Mesenteric fat pad (tissue), 1 donor: Measurements from ENCODE around the gene YPEL3. TPM values are rescaled to one million over a fixed set of nuclear protein-coding genes. Genes with fewer than 3 reads are reported as not detected.

ENCODE experiments used
- DNase-seq: peaks from one replicate; pipeline ENCODE4 v3.0.0-alpha.2; 2020; ENCODE audit warnings: low spot score
- total RNA-seq: library from RNA; stranded (reverse); fragmentation: NEBNext Ultra II Directional; extraction: Animal tissue kit (Norgen Biotek cat#: 25700); gene quantifications from one replicate; pipeline ENCODE4 v1.2.1, GENCODE V29; 2021
- donor health status: DM: yes; HTN: yes; CAD: no.

YPEL3 gene
- total RNA-seq, 1 donor from 2014 or later, result 49.3 TPM

DNA sequence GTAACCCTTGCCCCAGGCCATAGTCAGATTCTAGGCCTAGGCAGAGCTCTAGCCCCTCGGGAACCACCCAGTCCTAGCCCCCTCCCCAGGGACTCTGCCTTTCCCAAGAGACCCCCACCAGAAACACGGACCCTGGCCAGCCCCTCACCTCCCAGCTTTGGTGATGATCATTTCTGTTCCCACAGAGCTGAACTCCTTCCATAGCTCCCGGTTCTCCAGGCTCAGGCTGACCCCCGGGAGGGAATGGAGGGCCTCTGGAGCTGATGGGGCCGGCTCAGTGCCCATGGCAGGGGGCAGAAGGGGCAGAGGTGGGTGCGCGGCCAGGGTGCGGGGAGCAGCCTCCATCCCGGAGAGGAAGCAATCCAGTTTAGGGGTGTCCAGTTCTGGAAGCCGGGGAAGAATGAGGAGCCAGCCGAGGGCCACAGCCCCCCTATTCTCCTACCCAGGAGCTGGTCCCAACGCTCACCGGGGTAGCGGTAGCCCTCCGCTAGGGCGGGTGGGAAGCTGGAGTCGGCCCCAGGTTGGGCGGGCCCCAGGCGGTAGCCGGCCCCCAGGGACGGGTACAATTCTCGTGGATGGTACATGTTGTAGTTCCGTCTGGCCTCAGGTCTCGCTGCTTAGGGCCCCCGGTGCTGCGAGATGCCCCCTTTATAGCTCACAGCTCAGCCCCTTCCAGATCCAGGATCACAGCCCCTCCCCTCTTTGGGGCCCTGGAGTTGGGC is 5.2 kb downstream of the YPEL3 start:
- no peak for DNase-seq

DNA sequence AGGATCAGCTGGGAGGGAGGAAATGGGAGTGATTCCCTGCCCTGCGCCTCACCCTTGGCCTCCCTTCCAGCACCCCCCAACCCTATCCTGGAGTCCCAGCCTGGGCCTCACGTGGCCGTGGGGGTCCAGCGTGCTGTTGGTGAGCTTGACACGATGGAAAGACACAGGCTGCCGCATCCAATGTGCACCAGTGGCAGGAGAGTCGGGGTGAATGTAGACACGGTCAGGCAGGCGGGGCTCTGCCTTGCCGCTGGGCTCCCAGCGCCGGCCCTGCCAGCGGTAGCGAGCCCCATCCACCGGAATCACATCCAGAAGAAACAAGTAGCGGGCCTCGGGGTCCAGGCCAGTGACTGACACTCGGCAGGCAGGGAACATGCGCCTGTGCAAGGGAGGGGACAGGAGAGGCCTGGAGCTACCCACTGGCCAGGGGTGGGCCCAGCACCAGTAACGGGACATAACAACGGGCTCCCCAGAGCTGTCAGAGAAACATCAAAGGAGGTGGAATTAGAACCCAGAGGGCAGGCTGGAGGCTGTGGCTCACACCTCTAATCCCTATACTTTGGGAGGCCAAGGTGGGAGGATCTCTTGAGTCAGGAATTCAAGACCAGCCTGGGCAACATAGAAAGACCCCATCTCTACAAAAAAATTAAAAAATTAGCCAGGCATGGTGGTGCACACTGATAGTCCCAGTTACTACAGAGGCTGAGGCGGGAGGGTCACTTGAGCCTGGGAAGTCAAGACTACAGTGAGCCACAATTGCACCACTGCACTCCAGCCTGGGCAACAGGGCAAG is 7.0 kb downstream of the YPEL3 start:
- DNase-seq, result no peak

DNA sequence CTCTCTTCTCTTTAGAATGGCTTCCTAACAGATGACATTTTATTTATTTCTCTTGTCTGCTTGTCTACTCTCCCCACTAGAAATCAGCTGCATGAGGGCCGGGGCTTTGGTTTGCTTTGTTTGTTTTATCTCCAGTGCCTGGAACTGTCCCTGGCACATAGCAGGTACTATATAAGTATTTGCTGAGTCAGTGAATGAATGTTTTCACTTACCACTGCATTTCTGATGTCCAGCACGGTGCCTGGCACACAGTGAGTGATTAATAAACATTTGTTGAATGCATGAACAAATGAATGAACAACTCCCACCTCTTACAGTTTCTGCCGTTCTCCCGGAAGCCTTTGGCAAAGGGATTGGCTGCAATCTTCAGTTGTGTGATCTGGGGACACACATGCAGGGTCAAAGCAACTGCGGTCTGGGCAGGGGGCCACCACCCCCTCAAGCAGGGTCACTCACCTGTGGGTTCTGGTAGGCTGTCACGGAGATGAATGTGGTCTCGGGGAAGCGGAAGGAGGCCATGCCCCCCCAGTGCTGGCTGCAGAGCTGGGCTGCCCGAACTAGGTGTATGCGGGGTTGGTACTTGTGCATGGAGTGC is 7.7 kb downstream of the YPEL3 start:
- DNase-seq, result no peak

GRCh38 chr16:30087181-30087898 is 8.7 kb downstream of the YPEL3 start:
- no peak for DNase-seq

DNA sequence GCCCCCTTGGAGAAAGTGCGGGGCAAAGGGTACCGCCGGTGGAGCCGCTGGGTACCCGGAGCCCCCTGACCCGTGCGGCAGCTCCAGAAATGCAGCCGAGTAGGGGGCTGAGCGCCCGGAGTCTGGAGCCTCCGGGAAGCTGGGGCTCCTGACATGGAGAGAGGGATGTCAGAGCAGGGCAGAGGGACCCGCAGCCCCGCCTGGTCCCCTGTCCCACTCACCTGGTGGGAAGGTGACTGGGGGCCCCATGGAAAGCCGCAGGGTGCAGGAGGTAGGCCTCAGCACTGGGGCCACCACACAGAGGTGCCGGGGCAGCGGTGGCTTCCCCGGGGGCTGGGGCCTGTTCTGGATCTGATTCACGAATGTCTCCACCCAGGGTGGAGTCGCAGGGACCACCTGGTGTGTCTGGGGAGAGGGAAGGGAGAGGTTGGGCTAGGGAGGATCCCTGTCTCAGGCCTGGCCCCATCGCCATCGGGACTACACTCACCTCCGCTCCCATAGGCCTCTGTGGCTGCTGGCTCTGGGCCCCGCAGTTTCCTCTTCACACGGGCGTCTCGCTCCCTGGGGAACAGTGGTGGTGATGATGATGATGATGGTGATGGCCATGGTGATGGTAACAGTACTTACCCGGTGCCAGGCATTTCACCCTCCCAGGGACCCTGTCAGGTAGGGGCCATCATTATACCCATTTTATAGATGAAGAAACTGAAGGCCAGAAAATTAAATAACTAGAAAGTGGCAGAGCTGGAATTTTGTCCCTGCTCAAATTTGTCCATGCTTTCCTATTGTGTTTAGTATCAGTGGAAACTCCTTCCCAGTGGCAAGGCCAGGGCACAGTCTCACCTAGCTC is 9.5 kb downstream of the YPEL3 start:
- no peak for DNase-seq

DNA sequence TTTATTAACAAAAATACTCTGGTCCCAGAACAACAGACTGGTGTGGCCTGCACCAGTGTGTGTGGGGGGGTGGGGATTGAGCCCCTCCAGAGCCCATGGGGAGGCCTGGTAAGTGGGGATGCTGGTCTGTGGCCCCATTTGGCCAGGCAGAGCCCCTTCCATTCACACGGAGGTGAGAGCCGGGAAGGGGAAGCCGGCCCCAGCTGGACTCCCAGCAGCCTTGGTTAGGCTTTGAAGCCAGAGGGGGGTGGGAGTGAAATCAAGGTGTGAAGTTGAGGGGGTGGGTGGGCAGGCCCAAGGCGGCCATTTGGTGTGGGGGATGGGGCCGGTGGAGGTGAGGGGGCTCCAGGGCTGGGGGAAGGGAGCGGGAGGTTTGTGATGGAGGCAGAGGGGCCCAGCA is 10.2 kb downstream of the YPEL3 start:
- no peak for DNase-seq

GRCh38 chr16:30085247-30085646 is 10.8 kb downstream of the YPEL3 start:
- DNase-seq, result no peak

- DNase-seq, result no peak
Observed at GRCh38 chr16:30084816-30085159, 11.2 kb downstream of the YPEL3 start.

DNA sequence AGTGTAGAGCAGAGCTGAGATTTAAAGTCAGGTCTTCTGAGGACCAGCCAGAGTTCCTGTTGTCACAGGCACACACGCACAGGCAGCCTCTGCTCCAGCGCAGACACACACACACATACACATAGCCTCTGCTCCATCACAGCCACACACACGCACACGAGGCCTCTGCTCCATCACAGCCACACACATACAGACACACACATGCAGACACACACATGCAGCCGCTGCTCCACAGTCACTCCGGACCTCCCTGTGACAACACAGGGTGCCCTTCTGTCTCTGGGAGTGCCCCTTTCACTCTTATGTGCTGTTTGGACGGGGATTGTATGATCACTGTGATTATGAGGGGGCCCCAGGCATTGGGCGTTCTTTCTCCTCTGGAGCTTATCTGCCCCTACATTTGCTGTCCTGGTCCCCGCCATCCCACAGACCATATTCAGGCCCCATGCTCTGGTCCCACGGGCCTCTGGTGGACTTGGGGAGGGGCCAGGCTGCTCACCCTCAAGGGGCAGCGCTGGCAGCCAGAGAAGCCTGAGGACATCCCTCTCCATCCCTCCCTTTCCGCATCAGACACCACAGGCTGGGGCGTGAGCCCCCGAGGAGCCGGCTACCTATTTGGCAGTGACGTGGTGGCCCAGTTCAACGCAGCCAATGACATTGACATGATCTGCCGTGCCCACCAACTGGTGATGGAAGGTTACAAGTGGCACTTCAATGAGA is 11.8 kb downstream of the YPEL3 start:
- DNase-seq, result no peak

DNA sequence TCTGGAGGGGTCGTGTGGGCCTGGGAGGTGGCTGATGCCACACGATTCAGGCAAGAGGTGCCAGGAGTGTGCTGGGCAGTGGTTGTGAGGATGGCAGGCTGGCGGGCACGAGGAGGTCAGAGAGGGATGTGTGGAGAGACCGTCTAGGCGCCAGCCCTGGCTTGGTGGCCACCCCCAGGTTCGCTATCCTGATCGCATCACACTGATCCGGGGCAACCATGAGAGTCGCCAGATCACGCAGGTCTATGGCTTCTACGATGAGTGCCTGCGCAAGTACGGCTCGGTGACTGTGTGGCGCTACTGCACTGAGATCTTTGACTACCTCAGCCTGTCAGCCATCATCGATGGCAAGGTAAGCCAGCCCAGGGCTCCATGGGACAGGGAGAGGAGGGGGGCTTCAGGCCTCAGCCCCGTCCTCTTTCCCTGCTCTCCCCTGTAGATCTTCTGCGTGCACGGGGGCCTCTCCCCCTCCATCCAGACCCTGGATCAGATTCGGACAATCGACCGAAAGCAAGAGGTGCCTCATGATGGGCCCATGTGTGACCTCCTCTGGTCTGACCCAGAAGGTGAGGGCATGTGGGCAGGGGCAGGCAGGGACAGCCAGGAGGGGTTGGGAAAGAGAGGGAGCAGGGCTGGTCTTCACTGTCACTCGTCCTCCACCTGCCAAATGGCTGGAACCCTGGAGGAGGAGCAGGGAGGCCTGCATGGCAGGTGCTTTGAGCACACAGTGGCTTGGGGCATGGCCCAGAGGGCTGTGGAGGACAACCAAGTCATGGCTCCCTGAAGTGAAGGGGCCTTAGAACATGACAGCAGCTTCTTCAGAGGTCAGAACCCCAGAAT is 12.6 kb downstream of the YPEL3 start:
- DNase-seq, result no peak

- DNase-seq, result no peak
Observed at GRCh38 chr16:30082545-30083090, 13.4 kb downstream of the YPEL3 start.

- DNase-seq, result no peak
Observed at GRCh38 chr16:30079480-30079879, 16.5 kb downstream of the YPEL3 start.

GRCh38 chr16:30078744-30079143 is 17.3 kb downstream of the YPEL3 start:
- no peak for DNase-seq

GRCh38 chr16:30077656-30078055 is 18.4 kb downstream of the YPEL3 start:
- no peak for DNase-seq

DNA sequence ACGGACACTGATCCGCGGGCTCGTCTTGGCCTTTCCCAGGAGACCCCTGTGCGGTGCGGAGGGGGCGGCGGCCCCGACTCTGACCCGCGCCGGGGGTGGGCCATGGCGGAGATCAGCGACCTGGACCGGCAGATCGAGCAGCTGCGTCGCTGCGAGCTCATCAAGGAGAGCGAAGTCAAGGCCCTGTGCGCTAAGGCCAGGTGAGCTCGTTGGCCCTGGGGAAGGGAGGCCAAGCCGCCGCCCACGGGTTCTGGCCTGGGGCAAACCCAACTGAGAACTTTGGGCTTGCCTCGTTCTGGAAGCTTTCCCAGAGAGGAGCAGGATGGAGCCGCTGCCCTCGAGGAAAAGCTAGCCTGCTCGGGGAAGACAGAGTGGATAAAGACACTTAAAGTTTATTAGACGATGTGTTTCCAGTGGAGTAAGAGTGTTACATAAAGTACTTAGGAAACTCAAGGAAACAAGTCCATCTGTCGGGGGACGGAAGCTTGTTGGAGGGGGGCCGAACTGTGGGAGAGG is 19.7 kb downstream of the YPEL3 start:
- DNase-seq, result no peak

- DNase-seq, result peak; percentile 97
Observed at GRCh38 chr16:30075503-30076275, 20.3 kb downstream of the YPEL3 start, which contains the start of gene PPP4C. Gene PPP4C (plus strand): TSS chr16:30075994. CDS start chr16:30076378, 384 bp downstream.

DNA sequence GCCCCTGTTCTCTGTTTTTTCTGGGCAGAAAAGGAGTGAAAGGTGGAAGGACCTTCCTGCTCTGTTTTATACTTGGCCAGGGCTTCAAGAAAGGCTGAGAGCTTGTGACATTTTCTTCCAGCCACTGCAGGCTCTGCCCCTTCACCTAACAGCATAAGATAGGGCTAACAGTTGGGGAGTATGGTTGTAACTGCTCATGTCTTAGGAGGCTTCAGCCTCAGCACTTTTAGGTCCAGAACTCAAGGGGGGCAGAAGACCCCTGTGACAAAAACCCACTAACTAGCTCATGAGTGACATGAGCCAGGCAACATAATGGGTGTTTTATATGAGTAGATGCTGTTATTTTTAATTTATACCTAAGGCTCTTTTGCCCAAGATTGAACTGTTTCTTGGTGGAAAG is 25.5 kb downstream of the YPEL3 start:
- DNase-seq, result no peak
